ENCODE results near the gene DRD5.

The DRD5 gene

DNA sequence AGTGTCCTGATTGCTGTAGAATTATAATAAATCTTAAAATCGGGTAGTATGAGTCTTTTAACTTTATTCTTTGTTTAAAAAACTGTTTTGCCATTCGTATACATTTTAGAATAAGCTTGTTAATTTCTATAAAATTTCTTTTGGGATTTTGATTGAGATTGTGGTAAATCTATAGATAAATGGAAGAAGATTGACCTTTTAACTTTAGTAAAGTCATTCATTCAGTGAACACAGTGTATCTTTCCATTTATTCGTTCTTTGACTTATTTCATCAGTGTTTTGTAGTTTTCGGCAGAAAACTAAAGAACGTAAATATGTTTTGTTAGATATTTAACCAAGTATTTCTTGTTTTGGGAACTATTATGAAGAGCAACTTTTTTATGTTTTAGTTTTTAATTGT lies 38.9 kb downstream of the DRD5 start:
- DNase-seq = no peak

DNA sequence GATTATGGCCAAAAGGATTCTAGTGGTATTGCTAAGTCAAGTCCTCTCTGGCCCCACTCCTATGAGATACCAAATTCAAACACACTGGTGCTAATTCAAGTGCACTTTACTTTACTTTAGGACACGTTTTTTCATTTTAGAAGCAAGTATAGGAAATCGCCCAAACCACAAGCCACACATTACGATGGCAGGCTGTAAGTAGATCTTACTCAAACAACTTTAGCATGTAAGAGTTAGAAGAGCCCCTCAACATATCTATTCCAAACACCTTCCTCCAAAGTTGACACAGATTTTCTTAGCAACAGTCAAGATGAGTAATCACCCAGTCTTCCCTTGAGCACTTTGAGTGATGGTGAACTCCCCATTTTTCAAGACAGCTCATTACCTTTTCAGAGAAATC lies 43.6 kb downstream of the DRD5 start:
- DNase-seq = no peak

DNA sequence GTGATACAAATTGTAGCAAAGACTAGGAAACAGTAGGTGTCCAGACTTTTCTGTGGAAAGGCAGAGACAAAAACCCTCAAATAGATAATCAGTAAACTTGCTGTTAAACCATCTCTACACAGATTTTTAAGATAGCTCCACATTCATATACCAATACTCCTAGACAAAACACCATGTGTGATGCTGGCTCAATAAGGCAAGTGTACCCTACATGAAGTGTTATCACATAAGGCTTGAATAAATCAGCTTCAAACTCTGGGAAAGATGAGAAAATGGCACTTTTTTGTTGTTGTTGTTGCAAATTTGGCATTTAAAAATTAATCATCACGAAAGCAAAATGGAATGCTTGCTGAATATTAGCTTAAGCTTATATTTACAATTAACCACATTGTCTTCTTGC lies 45.1 kb downstream of the DRD5 start:
- DNase-seq = no peak

GRCh38 chr4:9832640-9833039 lies 51.2 kb downstream of the DRD5 start:
- DNase-seq = no peak

GRCh38 chr4:9833421-9833820 lies 52.0 kb downstream of the DRD5 start:
- DNase-seq = no peak
